GM23248 (cell line): ENCODE results near the gene TYW5. TPM values are rescaled to one million over a fixed set of nuclear protein-coding genes. Genes with fewer than 3 reads are reported as not detected.

Source experiments
- DNase-seq: peaks from one replicate; pipeline ENCODE4 v3.0.0-alpha.2; 2015
- H2AFZ ChIP-seq: fragments of 200-600 bp; sonication (generic); 2 replicates; pipeline ENCODE4 v1.6.1; 2016; ENCODE audit warnings: antibody characterized with exemption
- H3F3A ChIP-seq: fragments of 200-600 bp; sonication (generic); 2 replicates; pipeline ENCODE4 v1.6.1; 2016; ENCODE audit warnings: mild to moderate bottlenecking, antibody characterized with exemption, mixed run types; ENCODE audit not compliant: insufficient read depth
- H3K27ac ChIP-seq: fragments of 200-600 bp; sonication (generic); 2 replicates; pipeline ENCODE4 v1.5.1; 2016; ENCODE audit warnings: mild to moderate bottlenecking
- H3K27me3 ChIP-seq: fragments of 200-600 bp; sonication (generic); replicated peaks from 2 replicates; pipeline ENCODE4 v1.6.1; 2016; ENCODE audit warnings: mild to moderate bottlenecking; ENCODE audit not compliant: insufficient read depth
- H3K36me3 ChIP-seq: fragments of 200-600 bp; sonication (generic); 2 replicates; pipeline ENCODE4 v1.6.1; 2016; ENCODE audit warnings: low read depth, mild to moderate bottlenecking
- H3K4me1 ChIP-seq: fragments of 200-600 bp; sonication (generic); 2 replicates; pipeline ENCODE4 v1.6.1; 2016; ENCODE audit warnings: mild to moderate bottlenecking; ENCODE audit not compliant: insufficient read depth
- H3K4me2 ChIP-seq: fragments of 200-600 bp; sonication (generic); one replicate; pipeline ENCODE4 v1.6.1; 2016; ENCODE audit warnings: mild to moderate bottlenecking; ENCODE audit not compliant: unreplicated experiment
- H3K4me3 ChIP-seq: fragments of 200-600 bp; sonication (generic); 2 replicates; pipeline ENCODE4 v1.5.1; 2016; ENCODE audit warnings: mild to moderate bottlenecking
- H3K79me2 ChIP-seq: fragments of 200-600 bp; sonication (generic); 2 replicates; pipeline ENCODE4 v1.6.1; 2016; ENCODE audit warnings: mild to moderate bottlenecking; ENCODE audit not compliant: insufficient read depth
- H3K9ac ChIP-seq: fragments of 200-600 bp; sonication (generic); 2 replicates; pipeline ENCODE4 v1.6.1; 2016; ENCODE audit warnings: mild to moderate bottlenecking
- H3K9me2 ChIP-seq: fragments of 200-600 bp; sonication (generic); 2 replicates; pipeline ENCODE4 v1.6.1; 2016; ENCODE audit warnings: mixed run types, mild to moderate bottlenecking, moderate library complexity; ENCODE audit not compliant: insufficient read depth
- H3K9me3 ChIP-seq: fragments of 200-600 bp; sonication (generic); one replicate; pipeline ENCODE4 v1.6.1; 2017; ENCODE audit warnings: low read depth
- H4K20me1 ChIP-seq: fragments of 200-600 bp; sonication (generic); 2 replicates; pipeline ENCODE4 v1.6.0; 2016; ENCODE audit not compliant: insufficient read depth
- EZH2 ChIP-seq: fragments of 200-600 bp; sonication (generic); IDR thresholded peaks from 2 replicates; pipeline ENCODE4 v1.6.1; 2018; ENCODE audit warnings: antibody characterized with exemption, mild to moderate bottlenecking; ENCODE audit not compliant: insufficient read depth, poor library complexity, severe bottlenecking
- EZH2phosphoT487 ChIP-seq: fragments of 200-600 bp; sonication (generic); IDR thresholded peaks from 2 replicates; pipeline ENCODE4 v1.6.1; 2018; ENCODE audit warnings: antibody characterized with exemption, moderate library complexity, mild to moderate bottlenecking, low read depth; ENCODE audit not compliant: insufficient read depth
- WGBS, 2 experiments: methylation state at CpG; one replicate each; pipeline ENCODE4 v1.1.6; 2015 to 2017; ENCODE audit warnings: low lambda C conversion rate in 2 of 2, low coverage in 1 of 2; ENCODE audit errors: missing lambda C conversion rate in 2 of 2; 5-methylcytosine and 5-hydroxymethylcytosine counted together
- in situ Hi-C: fragments of 300-500 bp; cut with MboI; formaldehyde crosslinking; loops from 2 replicates; pipeline ENCODE4 v1.15.0; 2020
- polyA plus RNA-seq: library from polyadenylated mRNA; unstranded; fragments of >200 nt; fragmentation: Nextera tagmentation; extraction: Ambion mirVana; gene quantifications from 2 replicates; pipeline ENCODE4 v1.2.1, GENCODE V29; 2016
- total RNA-seq: library from RNA; depleted of rRNA; stranded (reverse); fragments of >200 nt; shearing (Covaris generic); gene quantifications from 2 replicates; pipeline ENCODE4 v1.2.3, GENCODE V29; 2014

TYW5 gene
- total and polyA plus RNA-seq, 2 experiments from 2014 or later = 6.6 to 7.0 TPM

GRCh38 chr2:199951023-199951422, 4.3 kb downstream of the TYW5 start:
- Histone ChIP-seq H3K36me3 (no peaks in the 10 kb centered on the region; the same call in 1 of the 2 replicates), H3K27me3 (no peaks in the 10 kb centered on the region), H4K20me1 (no peaks in the 10 kb centered on the region), H3F3A (peaks cover 11% of the 10 kb centered on the region; the same call in 1 of the 2 replicates), H3K9me2 (no peaks in the 10 kb centered on the region), H3K27ac (no peak overlapping the region), H3K9ac (no peak overlapping the region), H2AFZ (no peak overlapping the region), H3K4me1 (peaks cover 27% of the 10 kb centered on the region), H3K79me2 (peaks cover 69% of the 10 kb centered on the region), H3K4me3 (no peak overlapping the region), H3K9me3 (no peaks in the 10 kb centered on the region), H3K4me2 (no peak overlapping the region)
- DNase-seq = no peak
- in situ Hi-C loops = loop anchor here (25.0 kb wide), 1 partner anchor 911 kb away; the partner anchor contains the start of gene CLK1
- WGBS, 2 experiments = 94 to 96% methylated on average over 1 of the region's 1 CpG
- TF ChIP-seq EZH2 (no peak), EZH2phosphoT487 (no peak)

- H3K79me2 ChIP-seq = peaks cover 71% of the 10 kb centered on the region
- H3K4me1 ChIP-seq = peaks cover 30% of the 10 kb centered on the region
- no peak overlapping the region for H3K4me2 ChIP-seq
- H3K9me2 ChIP-seq = no peaks in the 10 kb centered on the region
- peaks cover 11% of the 10 kb centered on the region; the same call in 1 of the 2 replicates for H3F3A ChIP-seq
- no peaks in the 10 kb centered on the region for H3K27me3 ChIP-seq
- WGBS, 2 experiments = 98% methylated on average over 5 of the region's 5 CpGs
- no peak overlapping the region for H3K9ac ChIP-seq
- H3K27ac ChIP-seq = no peak overlapping the region
- no peak for DNase-seq
- H3K36me3 ChIP-seq = peaks cover 2% of the 10 kb centered on the region; the same call in 1 of the 2 replicates
- in situ Hi-C loops = loop anchor here (25.0 kb wide), 1 partner anchor 912 kb away; the partner anchor contains the start of gene CLK1
- TF ChIP-seq EZH2phosphoT487 = no peak
- TF ChIP-seq EZH2 = no peak
- H3K9me3 ChIP-seq = no peaks in the 10 kb centered on the region
- no peaks in the 10 kb centered on the region for H4K20me1 ChIP-seq
- H3K4me3 ChIP-seq = no peak overlapping the region
- H2AFZ ChIP-seq = no peak overlapping the region
Measured at GRCh38 chr2:199950396-199950795, 4.9 kb downstream of the TYW5 start.

- in situ Hi-C loops = no loop called here
Measured at GRCh38 chr2:199946836-199947235, 8.5 kb downstream of the TYW5 start.

GRCh38 chr2:199946196-199946595, 9.1 kb downstream of the TYW5 start:
- TF ChIP-seq EZH2phosphoT487 = no peak
- TF ChIP-seq EZH2 = no peak
- Histone ChIP-seq H3K27ac (peak overlapping the region; percentile 56), H3K4me2 (peak overlapping the region; percentile 5), H3K79me2 (peaks cover 60% of the 10 kb centered on the region), H4K20me1 (no peaks in the 10 kb centered on the region), H3K4me3 (no peak overlapping the region), H3K9ac (no peak overlapping the region), H3K36me3 (peaks cover 25% of the 10 kb centered on the region), H3K4me1 (peaks cover 19% of the 10 kb centered on the region), H3K9me2 (no peaks in the 10 kb centered on the region), H3K27me3 (no peaks in the 10 kb centered on the region), H2AFZ (no peak overlapping the region), H3F3A (peaks cover 11% of the 10 kb centered on the region; the same call in 1 of the 2 replicates), H3K9me3 (no peaks in the 10 kb centered on the region)
- no peak for DNase-seq
- WGBS, 2 experiments = 97 to 98% methylated on average over 1 of the region's 1 CpG
- in situ Hi-C loops = no loop called here

More at GRCh38 chr2:199946836-199947235, 8.5 kb downstream of the TYW5 start:
- Histone ChIP-seq H3F3A (peaks cover 11% of the 10 kb centered on the region; the same call in 1 of the 2 replicates), H3K9me3 (no peaks in the 10 kb centered on the region), H3K79me2 (peaks cover 67% of the 10 kb centered on the region), H3K36me3 (peaks cover 25% of the 10 kb centered on the region), H3K4me1 (peaks cover 19% of the 10 kb centered on the region), H3K9me2 (no peaks in the 10 kb centered on the region), H3K27me3 (no peaks in the 10 kb centered on the region), H3K27ac (peak overlapping the region; percentile 56), H2AFZ (no peak overlapping the region), H3K4me3 (no peak overlapping the region), H3K9ac (no peak overlapping the region), H4K20me1 (no peaks in the 10 kb centered on the region), H3K4me2 (peak overlapping the region; percentile 5)
- DNase-seq = peak; percentile 45
- TF ChIP-seq EZH2phosphoT487 (no peak), EZH2 (no peak)
